Transverse colon (tissue), 4 donors: ENCODE measurements around the gene JAKMIP3. TPM values are rescaled to one million over a fixed set of nuclear protein-coding genes. Genes with fewer than 3 reads are reported as not detected.

ENCODE experiments used
- DNase-seq: peaks from one replicate; pipeline ENCODE4 v3.0.0-alpha.2; 2019
- H3K27ac ChIP-seq, 4 donors: fragments of 200-600 bp; sonication (generic); 2 replicates each; pipeline ENCODE4 v1.5.1; 2016 to 2018; ENCODE audit warnings: inconsistent platforms in 4 of 4
- H3K27me3 ChIP-seq: fragments of 200-600 bp; sonication (generic); 2 replicates; pipeline ENCODE4 v1.5.1; 2017; ENCODE audit warnings: inconsistent platforms
- H3K36me3 ChIP-seq, 4 donors: fragments of 200-600 bp; sonication (generic); 2 replicates each; pipeline ENCODE4 v1.5.1; 2017 to 2019; ENCODE audit warnings: inconsistent platforms in 4 of 4
- H3K4me1 ChIP-seq, 4 donors: fragments of 200-600 bp; sonication (generic); 2 replicates each; pipeline ENCODE4 v1.5.1; 2017 to 2020; ENCODE audit warnings: inconsistent platforms in 4 of 4
- H3K4me3 ChIP-seq, 4 donors: fragments of 200-600 bp; sonication (generic); 1 replicate in 1 of 4; 2 replicates in 3 of 4; pipeline versions ENCODE4 v1.5.1 to v1.6.1; 2017 to 2019; ENCODE audit warnings: inconsistent platforms in 4 of 4
- H3K9me3 ChIP-seq, 2 donors: fragments of 200-600 bp; sonication (generic); 2 replicates each; pipeline ENCODE4 v1.5.1; 2017 to 2019; ENCODE audit warnings: inconsistent platforms in 2 of 2
- EP300 ChIP-seq: sonication (generic); formaldehyde crosslinking; IDR thresholded peaks from one replicate; pipeline ENCODE4 v1.6.1; 2017; ENCODE audit warnings: antibody characterized with exemption, low read depth
- POLR2A ChIP-seq: fragments of 450-650 bp; IDR thresholded peaks from one replicate; pipeline ENCODE4 v1.6.1; 2016; ENCODE audit warnings: antibody characterized with exemption, mild to moderate bottlenecking, moderate library complexity
- POLR2AphosphoS5 ChIP-seq, 3 donors: sonication (generic); formaldehyde crosslinking; IDR thresholded peaks; one replicate each; pipeline ENCODE4 v1.6.1; 2016; ENCODE audit warnings: antibody characterized with exemption in 3 of 3
- WGBS, 2 donors: methylation state at CpG; one replicate each; pipeline ENCODE4 v1.1.5; 2018; ENCODE audit warnings: low coverage in 1 of 2; 5-methylcytosine and 5-hydroxymethylcytosine counted together
- in situ Hi-C, 4 donors: fragments of 200-750 bp; cut with MboI; loops; one replicate each; pipeline versions ENCODE4 v1.15.0 to v1.15.1; 2017; ENCODE audit warnings: low sequenced_read_pairs in 3 of 4, low pct_ligation_motif_present in 1 of 4, low pct_unique_long_range_greater_than_20kb in 1 of 4
- intact Hi-C: fragments of 100-400 bp; cut with DNase I; formaldehyde crosslinking; loops from one replicate; pipeline ENCODE4 v1.15.1; 2023; ENCODE audit warnings: low total_unique reads
- total RNA-seq, 4 donors: library from RNA; depleted of rRNA; stranded (reverse); fragments of >200 nt; gene quantifications; one replicate each; pipeline ENCODE4 v1.1.0, GENCODE V29; 2016
- TF ChIP-seq, protein P1 (sequence below), 5 experiments: fragments of 200-600 bp in 3 of 5; fragments of 450-650 bp in 2 of 5; sonication (generic) in 3 of 5; IDR thresholded peaks; 1 replicate in 2 of 5; 2 replicates in 3 of 5; pipeline ENCODE4 v1.5.1; 2016 to 2017; ENCODE audit warnings: antibody characterized with exemption in 5 of 5, inconsistent platforms in 3 of 5, mild to moderate bottlenecking in 2 of 5, moderate library complexity in 1 of 5

The JAKMIP3 gene
- total RNA-seq, 4 donors from 2014 or later = 0.14 to 1.1 (median 0.28) TPM

DNA sequence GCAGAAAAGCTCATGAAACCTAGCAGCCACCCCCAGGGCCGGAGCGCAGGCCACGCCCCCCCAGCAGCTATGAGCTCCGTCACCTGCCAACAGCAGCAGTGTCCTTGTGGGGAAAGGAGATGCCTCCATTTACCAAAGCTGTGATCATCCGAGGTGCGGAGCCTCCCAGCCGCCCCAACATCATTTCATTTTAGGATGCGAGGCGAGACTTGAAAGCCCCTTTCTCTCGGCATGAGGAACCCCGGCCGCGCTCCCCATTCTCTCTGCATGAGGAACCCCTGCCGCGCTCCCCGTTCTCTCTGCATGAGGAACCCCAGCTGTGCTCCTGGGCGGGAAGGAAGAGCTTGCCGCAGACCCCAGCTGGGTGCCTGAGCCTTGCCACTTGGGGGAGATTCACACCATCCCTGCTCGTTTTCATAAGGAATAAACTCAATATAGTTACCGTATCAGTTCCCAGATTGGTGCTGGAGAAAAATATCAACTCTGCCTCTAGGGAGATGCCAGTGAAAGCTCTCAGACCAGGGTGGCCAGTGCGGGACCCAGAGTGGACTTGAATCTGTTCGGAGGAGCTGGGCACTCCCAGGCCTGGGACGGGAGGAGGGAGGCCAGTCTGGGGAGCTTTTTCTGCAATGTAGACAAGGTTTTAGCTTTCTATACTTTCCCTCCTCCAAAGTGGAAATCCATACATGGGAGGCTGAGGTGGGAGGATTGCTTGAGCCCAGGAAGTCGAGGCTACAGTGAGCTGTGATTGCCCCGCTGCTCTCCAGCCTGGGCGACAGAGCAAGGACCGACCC is 35.0 kb downstream of the JAKMIP3 start:
- TF ChIP-seq, protein P1, sequence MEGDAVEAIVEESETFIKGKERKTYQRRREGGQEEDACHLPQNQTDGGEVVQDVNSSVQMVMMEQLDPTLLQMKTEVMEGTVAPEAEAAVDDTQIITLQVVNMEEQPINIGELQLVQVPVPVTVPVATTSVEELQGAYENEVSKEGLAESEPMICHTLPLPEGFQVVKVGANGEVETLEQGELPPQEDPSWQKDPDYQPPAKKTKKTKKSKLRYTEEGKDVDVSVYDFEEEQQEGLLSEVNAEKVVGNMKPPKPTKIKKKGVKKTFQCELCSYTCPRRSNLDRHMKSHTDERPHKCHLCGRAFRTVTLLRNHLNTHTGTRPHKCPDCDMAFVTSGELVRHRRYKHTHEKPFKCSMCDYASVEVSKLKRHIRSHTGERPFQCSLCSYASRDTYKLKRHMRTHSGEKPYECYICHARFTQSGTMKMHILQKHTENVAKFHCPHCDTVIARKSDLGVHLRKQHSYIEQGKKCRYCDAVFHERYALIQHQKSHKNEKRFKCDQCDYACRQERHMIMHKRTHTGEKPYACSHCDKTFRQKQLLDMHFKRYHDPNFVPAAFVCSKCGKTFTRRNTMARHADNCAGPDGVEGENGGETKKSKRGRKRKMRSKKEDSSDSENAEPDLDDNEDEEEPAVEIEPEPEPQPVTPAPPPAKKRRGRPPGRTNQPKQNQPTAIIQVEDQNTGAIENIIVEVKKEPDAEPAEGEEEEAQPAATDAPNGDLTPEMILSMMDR (IDR thresholded peaks at IDR 0.05) = no peak
- TF ChIP-seq POLR2A (no peak), EP300 (no peak), POLR2AphosphoS5 (IDR thresholded peaks at IDR 0.05) (no peak)
- in situ Hi-C loops = no loop called here

DNA sequence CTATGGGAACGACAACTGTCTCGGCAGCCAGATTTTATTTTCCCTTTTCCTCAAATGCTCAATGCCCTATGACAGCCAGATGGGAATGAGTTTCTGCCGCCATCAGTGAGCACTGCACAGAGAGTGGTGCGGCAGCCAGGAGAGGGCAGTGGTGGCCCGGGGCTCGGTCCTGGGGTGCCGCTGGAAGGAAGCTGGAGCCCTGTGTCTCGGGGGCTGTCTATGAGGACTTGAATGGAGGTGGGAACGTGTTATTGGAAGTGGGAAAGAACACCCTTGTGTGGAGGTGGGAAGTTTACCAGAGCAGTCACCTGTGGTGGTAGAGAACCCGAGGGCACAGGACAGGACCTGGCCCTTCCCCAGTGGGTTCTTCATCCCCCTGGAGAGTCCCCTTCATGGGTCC is 35.8 kb downstream of the JAKMIP3 start:
- DNase-seq = no peak
- Histone ChIP-seq H3K9me3 (no peaks in the 10 kb centered on the region), H3K4me1 (no peaks in the 10 kb centered on the region), H3K27me3 (no peaks in the 10 kb centered on the region), H3K4me3 (no peak overlapping the region), H3K36me3 (no peaks in the 10 kb centered on the region), H3K27ac (no peak overlapping the region)
- in situ Hi-C loops = no loop called here
- intact Hi-C loops = no loop called here
- 57 to 67% methylated on average over 1 to 10 of the region's 10 CpGs for WGBS, 2 donors
- TF ChIP-seq POLR2A (no peak), EP300 (no peak), POLR2AphosphoS5 (IDR thresholded peaks at IDR 0.05) (no peak)
- TF ChIP-seq, protein P1 (IDR thresholded peaks at IDR 0.05) = no peak

More for the DNA sequence above, 35.0 kb downstream of the JAKMIP3 start:
- no peaks in the 10 kb centered on the region for H3K36me3 ChIP-seq
- no peak overlapping the region for H3K4me3 ChIP-seq
- no peaks in the 10 kb centered on the region for H3K9me3 ChIP-seq
- intact Hi-C loops = no loop called here
- H3K27me3 ChIP-seq = no peaks in the 10 kb centered on the region
- no peak overlapping the region for H3K27ac ChIP-seq
- no peaks in the 10 kb centered on the region for H3K4me1 ChIP-seq
- WGBS, 2 donors = 80 to 83% methylated on average over 2 to 27 of the region's 27 CpGs
- DNase-seq = no peak

DNA sequence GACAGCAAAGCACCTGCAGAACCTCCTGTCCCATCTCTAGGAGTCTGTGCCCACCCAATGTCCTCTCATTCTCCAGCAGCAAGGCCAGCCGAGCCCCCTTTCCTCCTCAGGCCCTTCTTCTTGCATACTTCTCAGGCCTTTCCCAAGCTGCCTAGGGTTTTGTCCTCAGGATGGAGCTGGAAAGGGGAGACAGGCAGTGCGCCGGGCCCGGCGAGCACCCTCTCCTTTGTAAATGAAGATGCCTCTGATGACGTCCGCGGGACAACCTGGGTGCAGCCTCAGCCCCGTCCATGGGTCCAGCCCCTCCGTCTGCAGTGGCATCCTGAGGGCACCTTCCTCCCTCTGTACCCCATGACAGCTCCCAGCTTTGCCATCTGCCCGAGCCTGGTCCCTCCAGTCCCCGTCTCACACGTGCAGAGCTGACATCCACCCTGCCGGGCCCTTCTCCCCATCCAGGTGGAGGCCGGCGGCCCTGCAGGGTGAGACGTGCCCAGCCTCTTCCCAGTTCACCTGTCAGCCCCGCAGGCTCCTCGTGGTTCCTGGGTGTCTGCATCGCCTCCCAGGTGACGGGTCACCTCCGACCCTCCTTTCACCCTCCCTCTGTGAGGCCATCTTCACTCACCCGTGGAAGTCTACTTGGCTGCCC is 36.4 kb downstream of the JAKMIP3 start:
- Histone ChIP-seq H3K27me3 (no peaks in the 10 kb centered on the region), H3K4me1 (no peaks in the 10 kb centered on the region), H3K4me3 (no peak overlapping the region), H3K27ac (no peak overlapping the region), H3K9me3 (no peaks in the 10 kb centered on the region), H3K36me3 (no peaks in the 10 kb centered on the region)
- TF ChIP-seq, protein P1 (IDR thresholded peaks at IDR 0.05) = no peak
- TF ChIP-seq POLR2A = no peak
- in situ Hi-C loops = no loop called here
- 40 to 75% methylated on average over 1 to 23 of the region's 23 CpGs for WGBS, 2 donors
- no peak for DNase-seq
- intact Hi-C loops = no loop called here

DNA sequence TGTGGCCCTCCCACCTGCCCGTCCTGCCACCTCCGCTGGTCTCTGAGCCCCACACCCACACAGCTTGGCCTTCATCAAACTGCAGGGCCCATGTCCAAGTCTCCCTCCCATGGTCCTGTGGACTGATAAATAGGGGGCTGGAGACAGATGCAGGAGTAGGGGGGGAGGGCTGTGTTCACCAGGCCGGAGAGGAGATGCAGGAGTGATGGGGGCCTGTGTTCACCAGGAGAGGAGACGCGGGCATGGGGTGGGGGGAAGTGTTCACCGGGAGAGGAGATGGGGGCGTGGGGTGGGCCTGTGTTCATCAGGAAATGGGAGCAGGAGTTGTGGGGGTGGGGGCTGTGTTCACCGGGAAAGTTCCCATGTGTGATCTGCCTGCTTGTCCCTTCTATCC is 37.0 kb downstream of the JAKMIP3 start:
- DNase-seq = no peak
- Histone ChIP-seq H3K4me3 (no peak overlapping the region), H3K27me3 (no peaks in the 10 kb centered on the region), H3K9me3 (no peaks in the 10 kb centered on the region), H3K27ac (no peak overlapping the region), H3K4me1 (no peaks in the 10 kb centered on the region), H3K36me3 (no peaks in the 10 kb centered on the region)
- in situ Hi-C loops (no loop called here), intact Hi-C loops (no loop called here)
- TF ChIP-seq, protein P1 (IDR thresholded peaks at IDR 0.05) = no peak
- TF ChIP-seq POLR2AphosphoS5 (IDR thresholded peaks at IDR 0.05) (no peak), POLR2A (no peak), EP300 (no peak)
- WGBS, 2 donors = 61 to 72% methylated on average over 5 to 8 of the region's 8 CpGs
